RCC 7860 (cell line): ENCODE measurements around the gene SERPINI1.

Experiments
- DNase-seq: peaks from one replicate; pipeline ENCODE4 v3.0.0-alpha.2; 2015; ENCODE audit warnings: low spot score
- FAIRE-seq: peaks from 2 replicates; lab custom pipeline; 2012; peaks lifted over from hg19 to GRCh38; lab: Jason Lieb, UNC

SERPINI1 gene

DNA sequence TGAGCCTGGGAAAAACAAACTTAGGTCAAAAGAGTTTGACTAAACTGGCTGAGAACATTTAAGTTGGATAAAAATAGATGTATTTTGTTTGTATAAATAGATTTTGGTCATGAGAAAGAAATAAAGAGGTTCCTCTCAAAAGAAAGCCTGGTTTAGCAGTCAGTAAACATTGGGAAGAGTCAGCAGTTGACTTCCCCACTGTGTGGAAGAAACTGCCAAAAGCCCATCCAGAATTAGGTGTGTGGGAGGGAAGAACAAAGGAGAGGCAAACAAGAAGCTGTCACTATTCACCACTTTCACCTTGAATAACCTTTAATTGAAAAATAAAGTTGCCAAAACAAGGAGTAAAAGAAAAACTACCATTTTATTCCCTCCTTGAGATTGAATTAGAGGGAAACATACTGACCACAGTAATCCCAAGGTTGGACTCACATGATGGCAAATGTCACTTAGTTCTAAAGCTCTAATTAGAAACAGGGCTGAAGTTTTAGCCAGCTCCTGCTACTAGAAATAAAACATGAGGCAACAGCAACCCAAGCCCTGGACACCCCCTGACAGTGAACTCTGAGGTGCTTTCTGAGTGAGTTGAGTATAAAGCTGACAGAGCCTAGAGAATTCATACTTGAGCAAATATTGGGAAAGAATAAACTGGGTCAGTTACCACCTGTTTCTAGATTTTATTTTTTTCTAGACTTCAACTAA lies 139.3 kb downstream of the SERPINI1 start:
- no peak for DNase-seq
- FAIRE-seq, result no peak
